A549 (cell line): ENCODE data around the gene ZNF263. TPM values are rescaled to one million over a fixed set of nuclear protein-coding genes. Genes with fewer than 3 reads are reported as not detected.

Experiments used
- ATAC-seq, 2 experiments: fragments of 200-7000 bp in 1 of 2; fragments of >200 bp in 1 of 2; cut with Nextera tagmentation in 1 of 2; cut with Tn5 transposase in 1 of 2; 3 replicates each; pipeline versions ENCODE4 v1.8.0 to v1.9.1; 2018 to 2020; ENCODE audit warnings: mild to moderate bottlenecking in 1 of 2, moderate library complexity in 1 of 2
- CTCF ChIA-PET: fragments of 300-600 bp; sonication (Branson Sonifier 250); formaldehyde crosslinking; extraction: SDS; loops from one replicate; lab custom pipeline; 2021; ENCODE audit warnings: antibody characterized with exemption, inconsistent platforms; lab: Yijun Ruan, JAX
- POLR2A ChIA-PET: fragments of 350-600 bp; formaldehyde crosslinking; extraction: SDS; loops from one replicate; lab custom pipeline; 2021; ENCODE audit warnings: antibody characterized with exemption, inconsistent platforms; lab: Yijun Ruan, JAX
- DNase-seq, 2 experiments: peaks; one replicate each; pipeline versions ENCODE4 v3.0.0 to v3.0.0-alpha.2; 2011 to 2016; ENCODE audit warnings: low read depth in 1 of 2, low spot score in 1 of 2
- FAIRE-seq: peaks from 2 replicates; lab custom pipeline; 2011; peaks lifted over from hg19 to GRCh38; lab: Jason Lieb, UNC
- H3K27ac ChIP-seq, 2 experiments: fragments of >200 bp; sonication (Bioruptor Twin); formaldehyde crosslinking; 3 replicates each; pipeline ENCODE4 v1.5.1; 2016 to 2017
- H3K4me1 ChIP-seq: fragments of >200 bp; sonication (Bioruptor Twin); formaldehyde crosslinking; 3 replicates; pipeline ENCODE4 v1.6.1; 2016
- H3K4me2 ChIP-seq: fragments of >200 bp; sonication (Bioruptor Twin); formaldehyde crosslinking; 3 replicates; pipeline ENCODE4 v1.6.1; 2016
- H3K4me3 ChIP-seq: fragments of >200 bp; sonication (Bioruptor Twin); formaldehyde crosslinking; 3 replicates; pipeline ENCODE4 v1.5.1; 2016
- H3K9me3 ChIP-seq: fragments of >200 bp; sonication (Bioruptor Twin); formaldehyde crosslinking; 3 replicates; pipeline ENCODE4 v1.6.1; 2016
- CBX2 ChIP-seq: fragments of 200-600 bp; sonication (generic); IDR thresholded peaks from 2 replicates; pipeline ENCODE4 v1.6.1; 2016; ENCODE audit warnings: low read depth, mild to moderate bottlenecking, borderline replicate concordance
- CBX8 ChIP-seq: fragments of 200-600 bp; sonication (generic); IDR thresholded peaks from 2 replicates; pipeline ENCODE4 v1.6.1; 2016
- EHMT2 ChIP-seq: fragments of 200-600 bp; sonication (generic); IDR thresholded peaks from 2 replicates; pipeline ENCODE4 v1.6.1; 2016; ENCODE audit warnings: antibody characterized with exemption, low read depth, mild to moderate bottlenecking, moderate library complexity
- FOXS1 ChIP-seq: fragments of 250-450 bp; sonication (Bioruptor Pico); IDR thresholded peaks from 2 replicates; pipeline ENCODE4 v1.5.0; 2020; ENCODE audit warnings: mild to moderate bottlenecking, moderate library complexity
- GATA3 ChIP-seq: IDR thresholded peaks from 2 replicates; pipeline ENCODE4 v1.6.1; 2012; ENCODE audit warnings: borderline replicate concordance
- HDAC2 ChIP-seq: fragments of 200-600 bp; sonication (generic); IDR thresholded peaks from 2 replicates; pipeline ENCODE4 v1.6.1; 2016
- HOXA7 ChIP-seq: fragments of 250-450 bp; sonication (Bioruptor Pico); IDR thresholded peaks from 2 replicates; pipeline ENCODE4 v1.5.0; 2020; ENCODE audit warnings: mild to moderate bottlenecking, moderate library complexity
- JUN ChIP-seq, 2 experiments: fragments of >200 bp; sonication (Bioruptor Twin); formaldehyde crosslinking; IDR thresholded peaks; 2 replicates in 1 of 2; 3 replicates in 1 of 2; pipeline ENCODE4 v1.6.1; 2016 to 2017
- KDM1A ChIP-seq: fragments of 200-600 bp; sonication (generic); IDR thresholded peaks from 2 replicates; pipeline ENCODE4 v1.6.1; 2016; ENCODE audit warnings: low read depth, mild to moderate bottlenecking
- KDM5A ChIP-seq: fragments of 200-600 bp; sonication (generic); IDR thresholded peaks from 2 replicates; pipeline ENCODE4 v1.6.1; 2016; ENCODE audit warnings: antibody characterized with exemption, mild to moderate bottlenecking
- NPAS2 ChIP-seq: fragments of 250-450 bp; sonication (Bioruptor Pico); IDR thresholded peaks from 2 replicates; pipeline ENCODE4 v1.8.0; 2022; ENCODE audit warnings: mild to moderate bottlenecking, moderate library complexity, borderline replicate concordance
- NR3C1 ChIP-seq: fragments of >200 bp; sonication (Bioruptor Twin); formaldehyde crosslinking; IDR thresholded peaks from 3 replicates; pipeline ENCODE4 v1.6.1; 2017
- PHF8 ChIP-seq: fragments of 200-600 bp; sonication (generic); IDR thresholded peaks from 2 replicates; pipeline ENCODE4 v1.6.1; 2016; ENCODE audit warnings: low read depth, mild to moderate bottlenecking, antibody characterized with exemption, moderate library complexity, borderline replicate concordance
- POLR2A ChIP-seq: IDR thresholded peaks from 2 replicates; pipeline ENCODE4 v1.6.1; 2012; ENCODE audit warnings: mild to moderate bottlenecking, low read length
- RARB ChIP-seq: fragments of 250-450 bp; sonication (Bioruptor Pico); IDR thresholded peaks from 2 replicates; pipeline ENCODE4 v1.8.0; 2021; ENCODE audit warnings: mild to moderate bottlenecking, moderate library complexity
- RCOR1 ChIP-seq: fragments of 150-350 bp; IDR thresholded peaks from 2 replicates; pipeline ENCODE4 v1.6.1; 2014; ENCODE audit warnings: antibody characterized with exemption, low read length, low read depth
- RNF2 ChIP-seq: fragments of 200-600 bp; sonication (generic); IDR thresholded peaks from 2 replicates; pipeline ENCODE4 v1.6.1; 2016; ENCODE audit warnings: low read depth, mild to moderate bottlenecking, antibody characterized with exemption, moderate library complexity, borderline replicate concordance
- TP53 ChIP-seq: fragments of 250-450 bp; sonication (Bioruptor Pico); IDR thresholded peaks from 2 replicates; pipeline ENCODE4 v1.5.0; 2021; ENCODE audit warnings: mild to moderate bottlenecking, moderate library complexity
- ZNF302 ChIP-seq: fragments of 250-450 bp; sonication (Bioruptor Pico); IDR thresholded peaks from 2 replicates; pipeline ENCODE4 v1.9.0; 2021; ENCODE audit warnings: inconsistent platforms, mild to moderate bottlenecking, moderate library complexity
- ZSCAN20 ChIP-seq: fragments of 250-450 bp; sonication (Bioruptor Pico); IDR thresholded peaks from 2 replicates; pipeline ENCODE4 v1.8.0; 2022; ENCODE audit warnings: mild to moderate bottlenecking, moderate library complexity
- WGBS: methylation state at CpG from one replicate; pipeline ENCODE4 v1.1.6; 2017; ENCODE audit errors: missing lambda C conversion rate; 5-methylcytosine and 5-hydroxymethylcytosine counted together
- polyA plus RNA-seq, 4 experiments: library from polyadenylated mRNA; depleted of rRNA in 3 of 4; stranded (reverse); fragments of >200 nt; fragmentation: RNase III in 1 of 4; extraction: RNeasy Plus Mini Kit Qiagen cat#74134 plus additional on column Dnase treatment in 1 of 4; gene quantifications; 2 replicates in 3 of 4; 3 replicates in 1 of 4; pipeline ENCODE4 v1.2.3, GENCODE V29; 2011 to 2017
- TF ChIP-seq, protein P1 (sequence below): IDR thresholded peaks from 2 replicates; pipeline ENCODE4 v1.6.1; 2012; ENCODE audit warnings: low read depth, borderline replicate concordance
- TF ChIP-seq, protein P2 (sequence below): fragments of 450-650 bp; IDR thresholded peaks from 2 replicates; pipeline ENCODE4 v1.6.1; 2014; ENCODE audit warnings: antibody characterized with exemption
- TF ChIP-seq, protein P3 (sequence below): fragments of >200 bp; sonication (Bioruptor Twin); formaldehyde crosslinking; IDR thresholded peaks from 3 replicates; pipeline ENCODE4 v1.5.1; 2016
- TF ChIP-seq, protein P4 (sequence below): fragments of 150-350 bp; IDR thresholded peaks from 2 replicates; pipeline ENCODE4 v1.6.1; 2014; ENCODE audit warnings: low read depth, mild to moderate bottlenecking, low read length
- TF ChIP-seq, protein P5 (sequence below): fragments of >200 bp; sonication (Bioruptor Twin); formaldehyde crosslinking; IDR thresholded peaks from 2 replicates; pipeline ENCODE4 v1.6.1; 2016
- TF ChIP-seq, protein P6 (sequence below): fragments of >200 bp; sonication (Bioruptor Twin); formaldehyde crosslinking; IDR thresholded peaks from 3 replicates; pipeline ENCODE4 v1.6.1; 2016

The ZNF263 gene
- polyA plus RNA-seq, 2 of the 4 experiments (the other 2 are of a cell fraction) = 20.9 to 24.4 TPM

DNA sequence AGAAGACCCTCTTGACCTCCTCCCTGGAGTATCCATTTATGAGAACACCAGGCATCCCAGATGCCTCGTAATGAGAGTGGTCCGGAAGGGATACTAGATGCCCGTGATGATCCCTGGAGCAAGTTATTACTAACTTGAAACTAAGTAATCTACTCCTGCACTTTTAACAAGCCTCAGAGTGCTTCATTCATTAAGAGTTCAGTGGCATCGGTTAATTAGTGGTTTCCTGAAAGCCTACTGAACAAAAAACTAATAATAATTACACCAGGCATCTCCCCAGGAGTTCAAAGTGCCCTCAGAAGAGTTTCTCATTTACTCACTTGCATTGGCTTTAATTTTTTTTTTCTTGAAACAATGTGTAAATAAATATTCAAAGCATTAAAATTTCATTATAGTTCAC lies 44.2 kb downstream of the ZNF263 start (continued):
- TF ChIP-seq, protein P1, sequence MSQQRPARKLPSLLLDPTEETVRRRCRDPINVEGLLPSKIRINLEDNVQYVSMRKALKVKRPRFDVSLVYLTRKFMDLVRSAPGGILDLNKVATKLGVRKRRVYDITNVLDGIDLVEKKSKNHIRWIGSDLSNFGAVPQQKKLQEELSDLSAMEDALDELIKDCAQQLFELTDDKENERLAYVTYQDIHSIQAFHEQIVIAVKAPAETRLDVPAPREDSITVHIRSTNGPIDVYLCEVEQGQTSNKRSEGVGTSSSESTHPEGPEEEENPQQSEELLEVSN = no peak
- TF ChIP-seq GATA3 = no peak
- no peak for TF ChIP-seq PHF8
- no peak for TF ChIP-seq POLR2A
- TF ChIP-seq, protein P2, sequence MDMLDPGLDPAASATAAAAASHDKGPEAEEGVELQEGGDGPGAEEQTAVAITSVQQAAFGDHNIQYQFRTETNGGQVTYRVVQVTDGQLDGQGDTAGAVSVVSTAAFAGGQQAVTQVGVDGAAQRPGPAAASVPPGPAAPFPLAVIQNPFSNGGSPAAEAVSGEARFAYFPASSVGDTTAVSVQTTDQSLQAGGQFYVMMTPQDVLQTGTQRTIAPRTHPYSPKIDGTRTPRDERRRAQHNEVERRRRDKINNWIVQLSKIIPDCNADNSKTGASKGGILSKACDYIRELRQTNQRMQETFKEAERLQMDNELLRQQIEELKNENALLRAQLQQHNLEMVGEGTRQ = no peak
- no peak for TF ChIP-seq EHMT2
- TF ChIP-seq JUN (IDR thresholded peaks at IDR 0.05) = no peak
- no peak for TF ChIP-seq RARB (CRISPR knock-in tag)
- no peak for TF ChIP-seq CBX2

DNA sequence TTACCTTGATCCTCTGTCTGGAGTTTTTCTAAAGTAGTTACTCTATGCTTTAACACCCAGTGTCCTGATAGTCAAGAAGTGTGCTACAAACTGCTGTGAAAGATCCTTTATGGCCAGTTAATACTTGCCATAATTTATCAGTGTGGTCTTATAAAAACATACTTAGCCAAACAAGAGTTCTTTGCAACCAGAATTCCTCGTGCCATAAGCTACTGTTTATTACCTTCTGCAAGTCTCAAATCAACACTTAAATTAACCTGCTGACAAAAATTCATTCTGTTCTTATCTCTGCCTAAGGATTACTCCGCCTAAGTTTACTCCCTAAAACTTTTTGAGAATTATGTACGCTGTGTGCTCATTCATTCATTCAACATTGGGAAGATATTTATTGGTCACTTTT lies 44.8 kb downstream of the ZNF263 start:
- ChIA-PET CTCF (interaction anchor here (0.9 kb wide), 1 partner anchor 23 kb away, joined by 3 read pairs; no protein-coding TSS in a partner anchor), POLR2A (no interaction called here)
- H3K4me1 ChIP-seq = no peaks in the 10 kb centered on the region
- TF ChIP-seq TP53 (CRISPR knock-in tag) = no peak
- no peak for TF ChIP-seq NPAS2 (CRISPR knock-in tag)
- no peak for TF ChIP-seq PHF8
- TF ChIP-seq KDM1A = no peak
- TF ChIP-seq, protein P1 = no peak
- no peak for TF ChIP-seq CBX8
- TF ChIP-seq, protein P3, sequence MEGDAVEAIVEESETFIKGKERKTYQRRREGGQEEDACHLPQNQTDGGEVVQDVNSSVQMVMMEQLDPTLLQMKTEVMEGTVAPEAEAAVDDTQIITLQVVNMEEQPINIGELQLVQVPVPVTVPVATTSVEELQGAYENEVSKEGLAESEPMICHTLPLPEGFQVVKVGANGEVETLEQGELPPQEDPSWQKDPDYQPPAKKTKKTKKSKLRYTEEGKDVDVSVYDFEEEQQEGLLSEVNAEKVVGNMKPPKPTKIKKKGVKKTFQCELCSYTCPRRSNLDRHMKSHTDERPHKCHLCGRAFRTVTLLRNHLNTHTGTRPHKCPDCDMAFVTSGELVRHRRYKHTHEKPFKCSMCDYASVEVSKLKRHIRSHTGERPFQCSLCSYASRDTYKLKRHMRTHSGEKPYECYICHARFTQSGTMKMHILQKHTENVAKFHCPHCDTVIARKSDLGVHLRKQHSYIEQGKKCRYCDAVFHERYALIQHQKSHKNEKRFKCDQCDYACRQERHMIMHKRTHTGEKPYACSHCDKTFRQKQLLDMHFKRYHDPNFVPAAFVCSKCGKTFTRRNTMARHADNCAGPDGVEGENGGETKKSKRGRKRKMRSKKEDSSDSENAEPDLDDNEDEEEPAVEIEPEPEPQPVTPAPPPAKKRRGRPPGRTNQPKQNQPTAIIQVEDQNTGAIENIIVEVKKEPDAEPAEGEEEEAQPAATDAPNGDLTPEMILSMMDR = no peak
- no peak for TF ChIP-seq ZSCAN20 (CRISPR knock-in tag)
- no peak for TF ChIP-seq NR3C1
- TF ChIP-seq ZNF302 = no peak
- no peak for TF ChIP-seq GATA3
- TF ChIP-seq POLR2A = no peak
- no peak for TF ChIP-seq KDM5A
- no peak for TF ChIP-seq RNF2
- TF ChIP-seq, protein P4, sequence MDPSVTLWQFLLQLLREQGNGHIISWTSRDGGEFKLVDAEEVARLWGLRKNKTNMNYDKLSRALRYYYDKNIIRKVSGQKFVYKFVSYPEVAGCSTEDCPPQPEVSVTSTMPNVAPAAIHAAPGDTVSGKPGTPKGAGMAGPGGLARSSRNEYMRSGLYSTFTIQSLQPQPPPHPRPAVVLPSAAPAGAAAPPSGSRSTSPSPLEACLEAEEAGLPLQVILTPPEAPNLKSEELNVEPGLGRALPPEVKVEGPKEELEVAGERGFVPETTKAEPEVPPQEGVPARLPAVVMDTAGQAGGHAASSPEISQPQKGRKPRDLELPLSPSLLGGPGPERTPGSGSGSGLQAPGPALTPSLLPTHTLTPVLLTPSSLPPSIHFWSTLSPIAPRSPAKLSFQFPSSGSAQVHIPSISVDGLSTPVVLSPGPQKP = no peak
- TF ChIP-seq, all 56 proteins: peak for 0
- WGBS = 7% methylated on average over 3 of the region's 3 CpGs
- DNase-seq (no peak), FAIRE-seq (no peak), ATAC-seq (no peak)
- no peak overlapping the region for H3K27ac ChIP-seq
- H3K4me2 ChIP-seq = no peak overlapping the region
- no peak overlapping the region for H3K4me3 ChIP-seq
- H3K9me3 ChIP-seq = peaks cover 57% of the 10 kb centered on the region

DNA sequence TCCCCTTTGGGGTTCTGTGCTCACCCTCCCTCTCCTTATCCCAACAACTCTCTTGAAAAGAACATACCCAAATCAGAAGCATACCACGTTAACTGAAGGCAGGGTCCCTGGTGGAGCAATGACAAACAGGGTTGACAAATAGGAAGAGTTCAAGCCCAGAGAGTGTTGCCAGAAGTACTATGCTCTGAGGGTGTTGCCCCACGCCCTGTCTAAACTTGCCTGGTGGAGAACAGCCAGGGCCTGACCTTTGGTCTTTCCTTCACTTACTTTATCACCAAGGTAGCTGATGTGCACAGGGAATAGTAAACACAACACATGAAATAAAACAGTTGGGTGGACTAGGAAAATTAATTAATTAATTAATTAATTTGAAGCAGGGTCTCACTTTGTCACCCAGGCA lies 45.4 kb downstream of the ZNF263 start:
- Histone ChIP-seq H3K9me3 (peaks cover 55% of the 10 kb centered on the region), H3K4me1 (no peaks in the 10 kb centered on the region), H3K4me3 (no peak overlapping the region), H3K27ac (no peak overlapping the region), H3K4me2 (no peak overlapping the region)
- WGBS = 7% methylated on average over 2 of the region's 2 CpGs
- no peak for ATAC-seq
- POLR2A ChIA-PET = no interaction called here
- no peak for DNase-seq
- CTCF ChIA-PET = interaction anchor here (0.9 kb wide), 1 partner anchor 23 kb away, joined by 3 read pairs; no protein-coding TSS in a partner anchor
- no peak for FAIRE-seq
- TF ChIP-seq, protein P5, sequence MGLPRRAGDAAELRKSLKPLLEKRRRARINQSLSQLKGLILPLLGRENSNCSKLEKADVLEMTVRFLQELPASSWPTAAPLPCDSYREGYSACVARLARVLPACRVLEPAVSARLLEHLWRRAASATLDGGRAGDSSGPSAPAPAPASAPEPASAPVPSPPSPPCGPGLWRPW = no peak
- TF ChIP-seq, protein P4 = no peak
- TF ChIP-seq TP53 (CRISPR knock-in tag) (no peak), RARB (CRISPR knock-in tag) (no peak), HDAC2 (no peak), POLR2A (no peak), KDM5A (no peak), HOXA7 (CRISPR knock-in tag) (no peak), FOXS1 (CRISPR knock-in tag) (no peak), RCOR1 (no peak), ZNF302 (no peak)
- TF ChIP-seq, protein P6, sequence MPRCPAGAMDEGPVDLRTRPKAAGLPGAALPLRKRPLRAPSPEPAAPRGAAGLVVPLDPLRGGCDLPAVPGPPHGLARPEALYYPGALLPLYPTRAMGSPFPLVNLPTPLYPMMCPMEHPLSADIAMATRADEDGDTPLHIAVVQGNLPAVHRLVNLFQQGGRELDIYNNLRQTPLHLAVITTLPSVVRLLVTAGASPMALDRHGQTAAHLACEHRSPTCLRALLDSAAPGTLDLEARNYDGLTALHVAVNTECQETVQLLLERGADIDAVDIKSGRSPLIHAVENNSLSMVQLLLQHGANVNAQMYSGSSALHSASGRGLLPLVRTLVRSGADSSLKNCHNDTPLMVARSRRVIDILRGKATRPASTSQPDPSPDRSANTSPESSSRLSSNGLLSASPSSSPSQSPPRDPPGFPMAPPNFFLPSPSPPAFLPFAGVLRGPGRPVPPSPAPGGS = no peak
- TF ChIP-seq, protein P2 = no peak
